ENCODE measurements around the gene BABAM2. TPM values are rescaled to one million over a fixed set of nuclear protein-coding genes. Genes with fewer than 3 reads are reported as not detected.

BABAM2 gene
- total and polyA plus RNA-seq, 2 of the 4 experiments (the other 2 are of a cell fraction), result 20.9 to 23.1 TPM

DNA sequence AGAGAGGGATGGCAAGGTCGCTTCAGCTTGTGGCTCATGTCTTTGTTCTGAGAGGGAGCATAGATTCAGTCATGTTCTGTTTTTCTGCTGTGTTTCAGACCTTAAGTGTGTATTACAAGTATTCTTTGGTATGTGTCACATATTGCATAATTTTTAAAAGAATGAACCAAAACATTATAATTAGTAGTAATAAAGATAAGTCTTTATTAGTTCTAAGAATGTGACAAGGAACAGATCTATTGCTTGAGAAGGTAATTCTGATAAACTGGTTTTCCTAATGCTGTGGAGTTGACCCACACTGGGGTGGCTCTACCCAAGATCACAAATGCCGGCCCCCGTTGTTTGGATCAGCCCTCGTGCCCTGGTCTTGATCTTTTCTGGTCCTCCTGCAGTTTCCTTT lies 377.9 kb downstream of the BABAM2 start:
- Histone ChIP-seq H3K79me1 (ENCODE audit: low read depth in 1 of 2, low read length in 2 of 2) (no peaks in the 10 kb centered on the region), H3K36me3 (ENCODE audit: control insufficient read depth, insufficient read depth, low read length) (no peaks in the 10 kb centered on the region), H2AFZ (replicated peaks; ENCODE audit: low read length, poor library complexity) (no peak overlapping the region), H3K27ac (ENCODE audit: insufficient read depth, low read length) (no peak overlapping the region), H2BK120ac (ENCODE audit: low read depth, low read length) (peak overlapping the region; percentile 63), H3K14ac (replicated peaks; ENCODE audit: low read depth, low read length) (peak overlapping the region; percentile 81), H2BK15ac (ENCODE audit: low read depth, low read length) (no peak overlapping the region), H3K4me2 (ENCODE audit: low read depth, low read length) (no peak overlapping the region), H3K9ac (ENCODE audit: low read depth, low read length) (no peak overlapping the region), H3K4me1 (ENCODE audit: control insufficient read depth, insufficient read depth, low read length) (peaks cover 17% of the 10 kb centered on the region), H3K56ac (ENCODE audit: extremely low read depth, insufficient read depth, low read length) (no peak overlapping the region; the same call in 1 of the 2 replicates), H2AK9ac (replicated peaks; ENCODE audit: low read depth, low read length, poor library complexity) (no peak overlapping the region), H2AK5ac (ENCODE audit: low read depth, low read length) (no peak overlapping the region; the same call in 1 of the 2 replicates), H2BK20ac (ENCODE audit: low read depth, low read length) (peak overlapping the region; percentile 41; the same call in 1 of the 2 replicates), H3K9me1 (ENCODE audit: insufficient read depth, low read length) (peaks cover 19% of the 10 kb centered on the region), H3K4me3 (ENCODE audit: insufficient read depth, low read depth, low read length) (no peak overlapping the region), H3K27me3 (ENCODE audit: control insufficient read depth, insufficient read depth, low read length) (no peaks in the 10 kb centered on the region), H3K4ac (ENCODE audit: low read depth, low read length) (peak overlapping the region; percentile 63; the same call in 1 of the 2 replicates), H3K18ac (ENCODE audit: low read depth, low read length) (peak overlapping the region; percentile 98), H3K9me3 (ENCODE audit: control insufficient read depth, insufficient read depth, low read length) (no peaks in the 10 kb centered on the region), H2BK5ac (ENCODE audit: low read depth, low read length, poor library complexity, severe bottlenecking) (peak overlapping the region; percentile 52), H4K5ac (ENCODE audit: low read depth, low read length) (peak overlapping the region; percentile 91), H4K20me1 (ENCODE audit: insufficient read depth, low read length) (no peaks in the 10 kb centered on the region), H3K23ac (ENCODE audit: low read depth, low read length) (no peak overlapping the region; the same call in 1 of the 2 replicates), H4K91ac (ENCODE audit: insufficient read depth, low read depth, low read length) (no peak overlapping the region), H4K8ac (ENCODE audit: low read depth in 2 of 2, low read length in 2 of 2) (0 out of 4 replicates have a peak overlapping the region, but pooled peaks of 1 of the 2 experiments have one; percentile 61)
- ATAC-seq (ENCODE audit: low read depth) (peak; percentile 32; the same call in 1 of the 2 replicates), DNase-seq (no peak)
- TF ChIP-seq ELK1 (IDR thresholded peaks at IDR 0.05; ENCODE audit: borderline replicate concordance, low read depth, low read length), result no peak
- peak; percentile 58; the same call in 1 of the 2 replicates for TF ChIP-seq CEBPB (IDR thresholded peaks at IDR 0.05; ENCODE audit: low read depth, low read length)
- dilution Hi-C loops (cut with HindIII; ENCODE audit: low sequenced_read_pairs, unreplicated experiment), result no loop called here
- intact Hi-C loops (cut with micrococcal nuclease), result no loop called here
- WGBS, 2 experiments (ENCODE audit: extremely low coverage in 2 of 2, insufficient read length in 1 of 2), result no CpG with 5 or more reads among the region's 4 CpGs
- ChIA-PET CTCF (no interaction called here), POLR2A (ENCODE audit: unreplicated experiment) (no interaction called here)
- no TSS peak for BruUV-seq (replicated peaks)
- in situ Hi-C loops (cut with MboI; ENCODE audit: low sequenced_read_pairs), result no loop called here
